ENCODE measurements around the gene SRRM5.

- TF ChIP-seq RAD21 (conservative IDR thresholded peaks at IDR 0.05 in 1 of 2, IDR thresholded peaks at IDR 0.05 in 1 of 2) (no peak), JUNB (IDR thresholded peaks at IDR 0.05) (no peak), PHF8 (IDR thresholded peaks at IDR 0.05; ENCODE audit: borderline replicate concordance, low read depth) (no peak), CTCF (IDR thresholded peaks at IDR 0.05) (no peak), EHMT2 (IDR thresholded peaks at IDR 0.05; ENCODE audit: low read depth) (no peak), POLR2A (IDR thresholded peaks at IDR 0.05; ENCODE audit: low read length) (no peak)
These were observed 35.7 kb upstream of the SRRM5 start for GRCh38 chr19:43575955-43576878.

All from A549 (cell line).